Activated naive CD4-positive, alpha-beta T cell treated with anti-CD3 and anti-CD28 coated beads, Interleukin-2, amount 10 ng/mL, durations not matched to agents 7 days and 5 days (primary cell): ENCODE measurements around the gene MMP23B.

Experiments used
- CTCF ChIA-PET: fragments of 350-600 bp; sonication (Branson Sonifier 250); formaldehyde crosslinking; loops from one replicate; lab custom pipeline; 2021; ENCODE audit warnings: antibody characterized with exemption; lab: Charles Lee
- DNase-seq: peaks from one replicate; pipeline ENCODE4 v3.0.0-alpha.2; 2020
- H3K27ac Mint-ChIP-seq: one replicate; pipeline ENCODE4 v1.8.0; 2021; ENCODE audit warnings: mild to moderate bottlenecking, moderate library complexity, mixed read lengths
- H3K27me3 Mint-ChIP-seq: one replicate; pipeline ENCODE4 v1.8.0; 2021; ENCODE audit warnings: mild to moderate bottlenecking, mixed read lengths
- H3K36me3 Mint-ChIP-seq: one replicate; pipeline ENCODE4 v1.8.0; 2021; ENCODE audit warnings: mixed read lengths
- H3K4me1 Mint-ChIP-seq: one replicate; pipeline ENCODE4 v1.8.0; 2021; ENCODE audit warnings: mixed read lengths
- H3K4me3 Mint-ChIP-seq: one replicate; pipeline ENCODE4 v1.8.0; 2021; ENCODE audit warnings: mild to moderate bottlenecking, moderate library complexity, mixed read lengths
- H3K9me3 Mint-ChIP-seq: one replicate; pipeline ENCODE4 v1.8.0; 2021; ENCODE audit warnings: mixed read lengths

The MMP23B gene

DNA sequence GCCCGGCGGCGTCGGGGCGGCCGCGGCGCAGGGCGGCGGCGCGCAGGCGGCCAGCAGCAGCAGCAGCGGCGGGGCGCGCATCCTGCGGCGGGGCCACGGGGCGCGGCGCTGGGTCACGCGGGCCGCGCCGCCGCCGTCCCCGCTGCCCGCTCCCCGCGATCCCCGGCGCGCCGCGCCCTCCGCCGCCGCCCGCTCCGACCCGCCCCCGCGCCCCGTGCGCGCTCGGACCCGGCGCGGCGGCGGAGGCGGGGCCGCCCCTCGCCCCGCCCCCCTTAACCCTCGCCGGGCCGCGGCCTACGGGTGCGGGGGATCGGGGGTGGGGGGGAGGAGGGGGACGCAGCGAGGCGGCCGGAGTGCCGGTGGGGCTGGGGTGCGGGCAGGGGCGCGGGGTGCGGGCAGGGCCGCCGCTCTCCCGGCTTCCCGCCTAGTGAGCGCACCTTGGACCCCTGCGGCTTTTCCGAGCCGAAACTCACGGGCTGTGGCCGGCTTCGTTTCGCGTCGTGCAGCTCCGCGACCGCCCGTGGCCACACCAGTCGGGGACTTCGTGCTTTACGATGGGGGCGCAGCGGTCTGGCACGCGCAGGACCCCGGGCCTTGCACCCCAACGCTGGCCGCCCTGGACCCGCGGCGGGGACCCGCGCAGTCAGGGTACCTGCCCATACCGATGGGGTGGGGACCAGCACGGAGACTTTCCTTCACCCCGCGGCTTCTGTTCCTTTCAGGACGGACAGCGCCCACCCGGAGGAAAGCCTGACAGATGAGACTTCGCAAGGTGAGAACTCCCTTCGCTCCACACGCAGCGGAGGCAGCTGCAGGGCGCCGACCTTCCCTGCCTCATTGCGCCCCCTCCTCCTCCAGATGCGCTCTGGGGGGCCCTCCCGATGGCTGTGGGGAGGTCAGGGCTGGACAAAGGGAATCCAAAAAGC lies 31.8 kb upstream of the MMP23B start, which contains the start of gene FNDC10:
Gene FNDC10, minus strand, starts transcription at position 201 of the 926 bp plus-strand sequence. Its CDS starts 120 bp downstream, at position 81.
- H3K27me3 Mint-ChIP-seq: peaks cover 59% of the 10 kb centered on the region
- peaks cover 13% of the 10 kb centered on the region for H3K4me1 Mint-ChIP-seq
- H3K4me3 Mint-ChIP-seq: peak within 1 kb of the TSS; percentile 77
- H3K9me3 Mint-ChIP-seq: no peaks in the 10 kb centered on the region
- DNase-seq: peak; percentile 38
- peak within 1 kb of the TSS; percentile 67 for H3K27ac Mint-ChIP-seq
- CTCF ChIA-PET: no interaction called here
- H3K36me3 Mint-ChIP-seq: peaks cover 2% of the 10 kb centered on the region

DNA sequence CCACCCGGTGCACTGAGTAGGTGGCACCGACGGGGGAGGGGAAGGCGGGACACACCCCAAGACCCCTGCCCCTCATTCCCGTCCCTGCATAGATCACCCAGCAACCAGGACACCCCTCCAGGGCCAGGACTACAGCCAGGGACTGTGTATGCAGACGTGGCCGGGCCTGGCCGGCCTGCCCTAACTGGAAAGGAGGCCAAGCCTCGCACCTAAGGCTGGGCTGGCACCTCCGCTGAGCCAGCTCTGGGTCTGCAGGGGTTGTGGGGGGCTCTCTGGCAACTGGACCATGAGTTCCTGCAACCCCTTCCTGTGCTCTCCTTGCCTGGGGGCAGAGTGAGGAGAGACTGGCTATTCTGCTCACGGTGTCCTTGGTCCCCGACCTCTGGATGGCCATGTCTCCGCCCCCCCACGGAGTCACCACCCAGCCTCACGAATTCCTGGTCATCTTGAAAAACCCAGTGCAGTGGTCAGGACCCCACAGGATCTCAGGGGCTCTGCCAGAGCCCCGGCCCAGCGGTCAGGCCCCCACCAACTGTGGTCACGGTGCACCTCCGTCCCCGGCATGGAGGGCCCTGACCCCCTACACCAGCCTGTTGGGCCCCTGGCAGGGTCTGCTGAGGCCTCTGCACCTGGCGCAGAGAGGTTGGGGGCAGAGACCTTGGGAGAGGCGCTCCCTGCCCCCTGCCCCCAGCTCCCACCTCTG lies 31.0 kb upstream of the MMP23B start:
- CTCF ChIA-PET: no interaction called here

GRCh38 chr1:1601564-1602303 lies 30.2 kb upstream of the MMP23B start:
- CTCF ChIA-PET: no interaction called here

More for the DNA sequence above, 31.0 kb upstream of the MMP23B start:
- Mint-ChIP-seq H3K36me3 (peaks cover 2% of the 10 kb centered on the region), H3K27me3 (peaks cover 59% of the 10 kb centered on the region), H3K27ac (no peak overlapping the region), H3K9me3 (no peaks in the 10 kb centered on the region), H3K4me3 (peak overlapping the region; percentile 52), H3K4me1 (peaks cover 13% of the 10 kb centered on the region)
- no peak for DNase-seq

GRCh38 chr1:1602304-1602967 lies 29.5 kb upstream of the MMP23B start:
- Mint-ChIP-seq H3K4me1 (peaks cover 22% of the 10 kb centered on the region), H3K4me3 (peak overlapping the region; percentile 7), H3K9me3 (no peaks in the 10 kb centered on the region), H3K27me3 (peaks cover 58% of the 10 kb centered on the region), H3K27ac (no peak overlapping the region), H3K36me3 (peaks cover 2% of the 10 kb centered on the region)
- CTCF ChIA-PET: no interaction called here
- DNase-seq: no peak

More at GRCh38 chr1:1601564-1602303, 30.2 kb upstream of the MMP23B start:
- peaks cover 15% of the 10 kb centered on the region for H3K4me1 Mint-ChIP-seq
- no peaks in the 10 kb centered on the region for H3K9me3 Mint-ChIP-seq
- DNase-seq: no peak
- H3K27me3 Mint-ChIP-seq: peaks cover 59% of the 10 kb centered on the region
- peaks cover 2% of the 10 kb centered on the region for H3K36me3 Mint-ChIP-seq
- H3K27ac Mint-ChIP-seq: no peak overlapping the region
- H3K4me3 Mint-ChIP-seq: peak overlapping the region; percentile 7

GRCh38 chr1:1602968-1603506 lies 28.9 kb upstream of the MMP23B start:
- DNase-seq: no peak
- peak overlapping the region; percentile 19 for H3K27ac Mint-ChIP-seq
- peaks cover 52% of the 10 kb centered on the region for H3K27me3 Mint-ChIP-seq
- H3K4me1 Mint-ChIP-seq: peaks cover 24% of the 10 kb centered on the region
- CTCF ChIA-PET: interaction anchor here (0.9 kb wide), 1 partner anchor 12 kb away, joined by 3 read pairs; no protein-coding TSS in a partner anchor
- H3K9me3 Mint-ChIP-seq: no peaks in the 10 kb centered on the region
- peaks cover 2% of the 10 kb centered on the region for H3K36me3 Mint-ChIP-seq
- no peak overlapping the region for H3K4me3 Mint-ChIP-seq

DNA sequence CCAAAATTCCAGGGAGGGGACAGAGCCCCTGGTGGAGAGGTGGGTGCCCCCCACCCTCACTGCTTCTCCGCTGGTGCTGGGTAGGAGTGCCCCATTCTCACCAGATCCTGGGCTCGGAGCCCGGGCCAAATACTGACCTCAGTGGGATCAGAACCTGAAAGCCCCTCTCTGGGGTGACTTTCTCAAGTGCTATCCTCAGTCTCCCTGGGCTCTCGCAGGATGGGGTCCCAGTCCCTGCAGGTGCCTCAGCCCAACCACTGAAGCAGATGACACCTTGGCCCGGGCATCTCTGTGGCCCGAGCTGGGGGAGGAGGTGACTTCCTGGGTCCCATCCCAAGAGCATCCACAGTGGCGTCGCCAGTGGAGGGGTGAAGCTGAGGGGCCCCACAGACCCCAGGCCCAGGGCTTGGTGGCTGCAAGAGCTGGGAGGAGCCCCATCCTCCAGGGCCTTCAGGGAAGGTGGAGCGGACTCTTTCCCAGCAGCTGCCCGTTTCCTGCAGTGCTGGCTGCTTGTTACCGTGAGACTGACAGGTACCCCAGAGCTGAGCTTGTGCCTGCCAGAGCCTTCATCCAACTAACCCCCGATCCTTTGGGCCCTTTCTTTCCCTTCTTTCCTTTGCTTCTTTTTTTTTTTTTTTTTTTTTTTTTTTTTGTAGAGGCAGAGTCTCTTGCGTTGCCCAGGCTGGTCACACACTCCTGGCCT lies 28.2 kb upstream of the MMP23B start:
- H3K9me3 Mint-ChIP-seq: no peaks in the 10 kb centered on the region
- peaks cover 21% of the 10 kb centered on the region for H3K4me1 Mint-ChIP-seq
- CTCF ChIA-PET: interaction anchor here (0.9 kb wide), 1 partner anchor 11 kb away, joined by 3 read pairs; no protein-coding TSS in a partner anchor
- peaks cover 2% of the 10 kb centered on the region for H3K36me3 Mint-ChIP-seq
- H3K27me3 Mint-ChIP-seq: peaks cover 44% of the 10 kb centered on the region
- DNase-seq: no peak
- no peak overlapping the region for H3K4me3 Mint-ChIP-seq
- H3K27ac Mint-ChIP-seq: no peak overlapping the region

- no peak overlapping the region for H3K4me3 Mint-ChIP-seq
- no peaks in the 10 kb centered on the region for H3K9me3 Mint-ChIP-seq
- CTCF ChIA-PET: no interaction called here
- peaks cover 39% of the 10 kb centered on the region for H3K27me3 Mint-ChIP-seq
- no peak for DNase-seq
- H3K27ac Mint-ChIP-seq: peak overlapping the region; percentile 79
- H3K36me3 Mint-ChIP-seq: no peaks in the 10 kb centered on the region
- peaks cover 18% of the 10 kb centered on the region for H3K4me1 Mint-ChIP-seq
Observed at GRCh38 chr1:1604374-1605033, 27.5 kb upstream of the MMP23B start.

DNA sequence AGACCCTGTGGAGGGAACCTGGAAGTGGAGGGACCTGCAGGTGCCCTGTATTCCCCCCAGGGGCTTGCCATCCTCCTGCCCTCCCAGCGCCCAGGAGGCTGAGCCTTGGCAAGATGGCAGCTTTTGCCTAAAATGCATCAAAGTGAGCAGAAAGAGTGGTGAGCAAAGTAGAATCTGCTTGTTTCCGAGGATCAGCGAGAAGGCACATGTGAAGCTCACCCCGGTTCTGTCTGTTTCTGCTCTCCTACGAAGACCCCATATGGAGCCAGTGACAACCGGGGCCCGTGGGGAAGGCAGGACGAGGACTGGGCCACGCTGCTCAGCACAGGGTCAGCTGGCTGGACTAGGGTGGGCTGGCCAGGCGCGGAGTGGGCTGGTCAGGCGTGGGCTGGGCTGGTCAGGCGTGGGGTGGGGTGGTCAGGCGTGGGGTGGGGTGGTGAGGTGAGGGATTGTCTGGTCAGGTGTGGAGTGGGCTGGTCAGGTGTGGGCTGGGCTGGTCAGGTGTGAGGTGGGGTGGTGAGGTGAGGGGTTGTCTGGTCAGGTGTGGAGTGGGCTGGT lies 26.9 kb upstream of the MMP23B start:
- CTCF ChIA-PET: no interaction called here
- no peaks in the 10 kb centered on the region for H3K9me3 Mint-ChIP-seq

DNA sequence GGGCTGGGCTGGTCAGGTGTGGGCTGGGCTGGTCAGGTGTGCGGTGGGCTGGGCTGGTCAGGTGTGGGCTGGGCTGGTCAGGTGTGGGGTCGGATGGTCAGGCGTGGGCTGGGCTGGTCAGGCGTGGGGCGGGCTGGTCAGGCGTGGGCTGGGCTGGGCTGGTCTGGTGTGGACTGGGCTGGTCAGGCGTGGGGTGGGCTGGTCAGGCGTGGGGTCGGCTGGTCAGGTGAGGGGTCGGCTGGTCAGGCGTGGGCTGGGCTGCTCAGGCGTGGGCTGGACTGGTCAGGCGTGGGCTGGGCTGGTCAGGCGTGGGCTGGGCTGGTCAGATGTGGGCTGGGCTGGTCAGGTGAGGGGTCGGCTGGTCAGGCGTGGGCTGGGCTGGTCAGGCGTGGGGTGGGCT lies 26.2 kb upstream of the MMP23B start:
- Mint-ChIP-seq H3K27ac (no peak overlapping the region), H3K9me3 (no peaks in the 10 kb centered on the region), H3K4me1 (peaks cover 18% of the 10 kb centered on the region), H3K4me3 (no peak overlapping the region), H3K36me3 (no peaks in the 10 kb centered on the region), H3K27me3 (peaks cover 34% of the 10 kb centered on the region)
- DNase-seq: no peak
- CTCF ChIA-PET: no interaction called here

More for the DNA sequence above, 26.9 kb upstream of the MMP23B start:
- Mint-ChIP-seq H3K4me1 (peaks cover 18% of the 10 kb centered on the region), H3K27ac (peak overlapping the region; percentile 79), H3K27me3 (peaks cover 39% of the 10 kb centered on the region), H3K36me3 (no peaks in the 10 kb centered on the region), H3K4me3 (no peak overlapping the region)
- DNase-seq: no peak

DNA sequence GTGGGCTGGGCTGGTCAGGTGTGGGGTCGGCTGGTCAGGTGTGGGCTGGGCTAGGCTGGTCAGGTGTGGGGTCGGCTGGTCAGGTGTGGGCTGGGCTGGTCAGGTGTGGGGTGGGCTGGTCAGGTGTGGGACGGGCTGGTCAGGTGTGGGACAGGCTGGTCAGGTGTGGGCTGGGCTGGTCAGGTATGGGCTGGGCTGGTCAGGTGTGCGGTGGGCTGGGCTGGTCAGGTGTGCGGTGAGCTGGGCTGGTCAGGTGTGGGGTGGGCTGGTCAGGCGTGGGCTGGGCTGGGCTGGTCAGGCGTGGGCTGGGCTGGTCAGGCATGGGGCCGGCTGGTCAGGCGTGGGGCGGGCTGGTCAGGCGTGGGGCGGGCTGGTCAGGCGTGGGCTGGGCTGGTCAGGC lies 25.7 kb upstream of the MMP23B start:
- Mint-ChIP-seq H3K27ac (no peak overlapping the region), H3K4me3 (no peak overlapping the region), H3K27me3 (peaks cover 29% of the 10 kb centered on the region), H3K9me3 (no peaks in the 10 kb centered on the region), H3K36me3 (no peaks in the 10 kb centered on the region), H3K4me1 (peaks cover 22% of the 10 kb centered on the region)
- no peak for DNase-seq
- CTCF ChIA-PET: no interaction called here

DNA sequence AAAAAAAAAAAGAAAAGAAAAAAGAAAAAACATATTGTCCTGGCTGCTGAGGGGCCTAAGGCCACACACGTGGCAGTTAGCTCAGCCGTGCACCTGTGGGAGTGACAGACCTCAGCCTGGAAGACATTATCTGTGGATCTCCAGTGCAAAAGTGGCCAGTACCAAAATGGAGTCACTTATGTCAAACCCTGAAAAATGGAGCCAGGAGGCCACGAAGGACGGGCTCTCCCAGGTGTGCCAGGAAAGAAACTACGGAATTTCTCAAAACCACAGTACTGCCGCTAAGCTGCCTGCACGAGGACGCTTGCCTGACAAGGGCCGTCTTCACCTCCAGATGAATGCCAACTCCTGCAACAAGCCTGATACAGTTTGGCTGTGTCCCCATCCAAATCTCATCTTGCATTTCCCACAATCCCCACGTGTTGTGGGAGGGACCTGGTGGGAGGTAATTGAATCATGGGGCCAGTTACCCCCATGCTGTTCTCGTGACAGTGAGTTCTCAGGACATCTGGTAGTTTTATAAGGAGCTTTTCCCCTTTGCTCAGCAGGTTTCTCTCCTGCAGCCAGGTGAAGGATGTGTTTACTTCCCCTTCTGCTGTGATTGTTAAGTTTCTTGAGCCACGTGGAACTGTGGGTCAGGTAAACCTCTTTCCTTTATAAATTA lies 22.0 kb upstream of the MMP23B start:
- Mint-ChIP-seq H3K27me3 (peaks cover 2% of the 10 kb centered on the region), H3K36me3 (peaks cover 14% of the 10 kb centered on the region), H3K4me1 (peaks cover 38% of the 10 kb centered on the region), H3K4me3 (no peak overlapping the region), H3K9me3 (no peaks in the 10 kb centered on the region), H3K27ac (no peak overlapping the region)
- CTCF ChIA-PET: no interaction called here
- no peak for DNase-seq

DNA sequence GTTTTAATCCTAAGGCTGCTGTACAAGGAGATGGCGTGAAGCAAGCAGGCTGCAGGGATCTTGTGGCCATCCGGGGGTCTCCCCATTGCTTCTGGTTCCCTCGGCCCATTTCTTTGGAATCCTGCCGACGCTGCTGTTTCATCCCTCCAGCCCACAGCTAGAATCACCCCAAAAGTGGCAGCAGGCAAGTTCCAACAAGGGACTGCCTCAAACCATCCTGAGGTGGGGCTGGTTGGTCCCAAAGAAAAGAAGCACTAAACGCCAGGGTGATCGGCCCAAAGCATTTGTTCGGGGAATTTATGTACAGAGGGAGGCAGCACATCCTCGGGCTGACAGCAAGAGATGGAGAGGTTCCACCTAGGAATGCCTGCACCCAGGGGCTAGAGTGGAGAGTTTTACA lies 21.2 kb upstream of the MMP23B start:
- peaks cover 14% of the 10 kb centered on the region for H3K36me3 Mint-ChIP-seq
- H3K27ac Mint-ChIP-seq: no peak overlapping the region
- H3K4me1 Mint-ChIP-seq: peaks cover 36% of the 10 kb centered on the region
- H3K4me3 Mint-ChIP-seq: no peak overlapping the region
- no peak for DNase-seq
- no peaks in the 10 kb centered on the region for H3K27me3 Mint-ChIP-seq
- CTCF ChIA-PET: no interaction called here
- no peaks in the 10 kb centered on the region for H3K9me3 Mint-ChIP-seq
